HEK293 (cell line): ENCODE measurements around the gene TMA16.

Experiments
- TF ChIP-seq, protein P1 (sequence below): fragments of 450-650 bp; formaldehyde crosslinking; IDR thresholded peaks from 2 replicates; pipeline ENCODE4 v1.5.1; 2016; ENCODE audit warnings: missing biosample characterization, missing genetic modification characterization
- TF ChIP-seq, protein P2 (sequence below): fragments of 450-650 bp; formaldehyde crosslinking; IDR thresholded peaks from 2 replicates; pipeline ENCODE4 v1.5.1; 2016; ENCODE audit warnings: missing biosample characterization, missing genetic modification characterization

DNA sequence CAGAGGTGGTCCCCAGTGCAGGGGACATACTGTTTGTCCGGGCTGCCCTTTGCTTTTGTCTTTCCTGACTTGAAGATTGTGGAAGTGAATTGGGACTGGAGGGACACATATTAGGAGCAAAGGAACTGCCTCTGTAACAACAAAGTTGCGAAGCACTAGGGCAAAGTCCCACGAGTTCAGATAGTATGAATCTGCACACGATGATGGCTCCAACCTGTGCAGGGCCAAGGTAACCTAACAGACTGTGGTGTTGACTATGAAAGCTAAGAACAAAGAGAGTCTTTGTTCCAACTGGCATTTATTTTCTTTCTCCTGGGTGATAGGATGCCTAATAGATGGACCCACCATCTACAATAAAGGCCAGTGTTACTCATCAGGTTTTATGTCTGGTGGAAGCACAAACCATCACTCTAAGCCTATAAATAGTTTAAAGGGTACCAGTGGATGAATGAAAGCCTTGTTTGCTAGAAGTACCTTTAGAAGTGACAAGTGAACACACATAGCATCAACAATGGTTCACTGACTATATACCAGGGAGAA is 71.8 kb downstream of the TMA16 start:
- TF ChIP-seq, protein P1, sequence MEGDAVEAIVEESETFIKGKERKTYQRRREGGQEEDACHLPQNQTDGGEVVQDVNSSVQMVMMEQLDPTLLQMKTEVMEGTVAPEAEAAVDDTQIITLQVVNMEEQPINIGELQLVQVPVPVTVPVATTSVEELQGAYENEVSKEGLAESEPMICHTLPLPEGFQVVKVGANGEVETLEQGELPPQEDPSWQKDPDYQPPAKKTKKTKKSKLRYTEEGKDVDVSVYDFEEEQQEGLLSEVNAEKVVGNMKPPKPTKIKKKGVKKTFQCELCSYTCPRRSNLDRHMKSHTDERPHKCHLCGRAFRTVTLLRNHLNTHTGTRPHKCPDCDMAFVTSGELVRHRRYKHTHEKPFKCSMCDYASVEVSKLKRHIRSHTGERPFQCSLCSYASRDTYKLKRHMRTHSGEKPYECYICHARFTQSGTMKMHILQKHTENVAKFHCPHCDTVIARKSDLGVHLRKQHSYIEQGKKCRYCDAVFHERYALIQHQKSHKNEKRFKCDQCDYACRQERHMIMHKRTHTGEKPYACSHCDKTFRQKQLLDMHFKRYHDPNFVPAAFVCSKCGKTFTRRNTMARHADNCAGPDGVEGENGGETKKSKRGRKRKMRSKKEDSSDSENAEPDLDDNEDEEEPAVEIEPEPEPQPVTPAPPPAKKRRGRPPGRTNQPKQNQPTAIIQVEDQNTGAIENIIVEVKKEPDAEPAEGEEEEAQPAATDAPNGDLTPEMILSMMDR (tag by site-specific recombination): no peak
- TF ChIP-seq, protein P2, sequence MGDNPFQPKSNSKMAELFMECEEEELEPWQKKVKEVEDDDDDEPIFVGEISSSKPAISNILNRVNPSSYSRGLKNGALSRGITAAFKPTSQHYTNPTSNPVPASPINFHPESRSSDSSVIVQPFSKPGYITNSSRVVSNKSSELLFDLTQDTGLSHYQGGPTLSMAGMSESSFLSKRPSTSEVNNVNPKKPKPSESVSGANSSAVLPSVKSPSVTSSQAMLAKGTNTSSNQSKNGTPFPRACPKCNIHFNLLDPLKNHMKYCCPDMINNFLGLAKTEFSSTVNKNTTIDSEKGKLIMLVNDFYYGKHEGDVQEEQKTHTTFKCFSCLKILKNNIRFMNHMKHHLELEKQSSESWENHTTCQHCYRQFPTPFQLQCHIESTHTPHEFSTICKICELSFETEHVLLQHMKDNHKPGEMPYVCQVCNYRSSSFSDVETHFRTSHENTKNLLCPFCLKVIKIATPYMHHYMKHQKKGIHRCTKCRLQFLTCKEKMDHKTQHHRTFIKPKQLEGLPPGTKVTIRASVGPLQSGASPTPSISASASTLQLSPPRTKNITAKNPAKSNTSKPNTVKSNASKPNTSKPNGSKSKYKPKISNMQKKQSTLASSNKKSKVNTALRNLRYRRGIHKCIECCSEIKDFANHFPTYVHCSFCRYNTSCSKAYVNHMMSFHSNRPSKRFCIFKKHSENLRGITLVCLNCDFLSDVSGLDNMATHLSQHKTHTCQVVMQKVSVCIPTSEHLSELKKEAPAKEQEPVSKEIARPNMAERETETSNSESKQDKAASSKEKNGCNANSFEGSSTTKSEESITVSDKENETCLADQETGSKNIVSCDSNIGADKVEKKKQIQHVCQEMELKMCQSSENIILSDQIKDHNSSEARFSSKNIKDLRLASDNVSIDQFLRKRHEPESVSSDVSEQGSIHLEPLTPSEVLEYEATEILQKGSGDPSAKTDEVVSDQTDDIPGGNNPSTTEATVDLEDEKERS: no peak
